Hypothalamus (tissue), 51 donors: Measurements from ENCODE around the gene DOCK10.

Experiments used
- DNase-seq, 51 donors: peaks; one replicate each; lab custom pipeline; 2025; lab: John Stamatoyannopoulos, UW

DOCK10 gene

GRCh38 chr2:224885836-224886547 is 156.3 kb downstream of the DOCK10 start:
- DNase-seq = no peak

GRCh38 chr2:224885291-224885690 is 157.0 kb downstream of the DOCK10 start:
- no peak for DNase-seq

- peak in 1 of 51 donors; percentile 19 for DNase-seq
Measured at GRCh38 chr2:224884188-224884587, 158.1 kb downstream of the DOCK10 start.

GRCh38 chr2:224883700-224884099 is 158.6 kb downstream of the DOCK10 start:
- no peak for DNase-seq

- no peak for DNase-seq
Measured at GRCh38 chr2:224883172-224883516, 159.1 kb downstream of the DOCK10 start.

GRCh38 chr2:224882291-224883171 is 159.7 kb downstream of the DOCK10 start:
- peak in 1 of 51 donors; percentile 54 for DNase-seq

GRCh38 chr2:224881846-224882245 is 160.4 kb downstream of the DOCK10 start:
- DNase-seq = no peak

GRCh38 chr2:224876522-224876921 is 165.7 kb downstream of the DOCK10 start:
- DNase-seq = no peak

- no peak for DNase-seq
Measured at GRCh38 chr2:224875841-224876240, 166.4 kb downstream of the DOCK10 start.

- DNase-seq = no peak
Measured at GRCh38 chr2:224875153-224875552, 167.1 kb downstream of the DOCK10 start.

- DNase-seq = no peak
Measured at GRCh38 chr2:224871813-224872212, 170.5 kb downstream of the DOCK10 start.

GRCh38 chr2:224870341-224870740 is 171.9 kb downstream of the DOCK10 start:
- DNase-seq = no peak

- no peak for DNase-seq
Measured at GRCh38 chr2:224869601-224870233, 172.6 kb downstream of the DOCK10 start.

GRCh38 chr2:224865016-224865415 is 177.3 kb downstream of the DOCK10 start:
- DNase-seq = no peak

- no peak for DNase-seq
Measured at GRCh38 chr2:224861266-224861665, 181.0 kb downstream of the DOCK10 start.

GRCh38 chr2:224860786-224861185 is 181.5 kb downstream of the DOCK10 start:
- DNase-seq = no peak

- DNase-seq = no peak
Measured at GRCh38 chr2:224851811-224852210, 190.5 kb downstream of the DOCK10 start.

GRCh38 chr2:224850081-224850480 is 192.2 kb downstream of the DOCK10 start:
- DNase-seq = no peak

- DNase-seq = no peak
Measured at GRCh38 chr2:224849264-224849663, 193.0 kb downstream of the DOCK10 start.

- DNase-seq = peak in 5 of 51 donors; percentile 2 to 25 (median 6)
Measured at GRCh38 chr2:224847961-224848850, 194.1 kb downstream of the DOCK10 start.
